Brain microvascular endothelial cell (primary cell): ENCODE results near the gene MRPL51.

Experiments used
- DNase-seq: peaks from one replicate; pipeline ENCODE4 v3.0.0-alpha.2; 2020
- H3K27ac ChIP-seq: fragments of 250-450 bp; sonication (Bioruptor Pico); 2 replicates; pipeline ENCODE4 v1.5.1; 2020; ENCODE audit warnings: mild to moderate bottlenecking, moderate library complexity
- H3K27me3 ChIP-seq: fragments of 250-450 bp; sonication (Bioruptor Pico); replicated peaks from 2 replicates; pipeline ENCODE4 v1.5.1; 2020; ENCODE audit warnings: mild to moderate bottlenecking
- H3K36me3 ChIP-seq: fragments of 250-450 bp; sonication (Bioruptor Pico); replicated peaks from 2 replicates; pipeline ENCODE4 v1.5.1; 2020; ENCODE audit warnings: mild to moderate bottlenecking
- H3K4me3 ChIP-seq: 2 replicates; pipeline ENCODE4 v1.5.1; 2011; ENCODE audit warnings: low read depth, mild to moderate bottlenecking, control low read depth, low read length, moderate library complexity
- CTCF ChIP-seq: IDR thresholded peaks from 2 replicates; pipeline ENCODE4 v1.5.1; 2011; ENCODE audit warnings: low read depth, mild to moderate bottlenecking, moderate library complexity, low read length, control low read depth, inconsistent platforms; ENCODE audit errors: missing control alignments
- in situ Hi-C: cut with HindIII; loops from 2 replicates; pipeline ENCODE4 v1.10.0; 2017; ENCODE audit warnings: low sequenced_read_pairs, low pct_ligation_motif_present

The MRPL51 gene

DNA sequence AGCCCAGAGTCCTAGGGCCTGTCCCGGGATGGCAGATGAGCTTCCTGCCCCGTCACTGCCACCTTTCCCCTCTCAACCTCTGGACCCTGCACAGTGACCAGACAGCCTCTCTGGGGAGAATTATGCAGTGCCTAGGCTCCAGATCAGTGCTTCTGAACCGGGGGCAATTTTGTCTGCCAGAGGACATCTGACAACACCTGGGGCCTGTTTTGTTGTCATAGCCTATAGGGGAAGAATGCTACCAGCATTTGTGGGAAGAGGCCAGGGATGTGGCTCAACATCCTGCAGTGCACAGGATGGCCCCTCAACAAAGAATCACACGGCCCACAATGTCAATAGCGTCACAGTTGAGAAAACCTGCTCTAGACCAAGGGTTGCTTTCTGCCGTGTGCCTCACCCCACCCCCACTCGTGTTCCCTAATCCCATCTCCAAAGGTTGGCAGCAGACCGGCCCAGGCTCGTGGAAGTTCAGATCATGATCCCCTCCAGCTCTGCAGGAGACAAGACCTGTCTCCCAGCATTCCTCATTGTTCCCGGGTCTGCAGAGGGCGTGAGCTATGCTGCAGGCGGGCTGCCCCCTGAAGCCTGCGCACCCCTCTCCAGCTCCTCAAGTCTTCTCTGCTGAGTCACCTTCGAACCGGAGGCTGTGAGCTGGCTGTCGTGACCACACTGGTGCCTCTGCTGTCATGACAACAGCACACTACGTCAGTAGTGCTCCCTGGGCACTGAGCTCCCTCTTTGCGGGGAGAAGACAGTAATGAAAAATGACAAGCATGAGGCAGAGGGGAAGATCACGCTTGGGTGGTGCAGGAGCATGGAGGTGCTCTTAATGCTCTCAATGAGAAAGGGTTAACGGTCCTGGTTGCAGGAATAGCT is 39.2 kb upstream of the MRPL51 start:
- in situ Hi-C loops, result no loop called here
- Histone ChIP-seq H3K4me3 (peak overlapping the region; percentile 99), H3K27ac (peak overlapping the region; percentile 92)

GRCh38 chr12:6530576-6531260 is 37.7 kb upstream of the MRPL51 start:
- Histone ChIP-seq H3K36me3 (peaks cover 52% of the 10 kb centered on the region), H3K27ac (no peak overlapping the region), H3K4me3 (no peak overlapping the region), H3K27me3 (no peaks in the 10 kb centered on the region)
- no peak for TF ChIP-seq CTCF
- in situ Hi-C loops, result no loop called here
- no peak for DNase-seq

More for the DNA sequence above, 39.2 kb upstream of the MRPL51 start:
- DNase-seq, result peak; percentile 99
- no peak for TF ChIP-seq CTCF
- no peaks in the 10 kb centered on the region for H3K27me3 ChIP-seq
- H3K36me3 ChIP-seq, result peaks cover 54% of the 10 kb centered on the region

DNA sequence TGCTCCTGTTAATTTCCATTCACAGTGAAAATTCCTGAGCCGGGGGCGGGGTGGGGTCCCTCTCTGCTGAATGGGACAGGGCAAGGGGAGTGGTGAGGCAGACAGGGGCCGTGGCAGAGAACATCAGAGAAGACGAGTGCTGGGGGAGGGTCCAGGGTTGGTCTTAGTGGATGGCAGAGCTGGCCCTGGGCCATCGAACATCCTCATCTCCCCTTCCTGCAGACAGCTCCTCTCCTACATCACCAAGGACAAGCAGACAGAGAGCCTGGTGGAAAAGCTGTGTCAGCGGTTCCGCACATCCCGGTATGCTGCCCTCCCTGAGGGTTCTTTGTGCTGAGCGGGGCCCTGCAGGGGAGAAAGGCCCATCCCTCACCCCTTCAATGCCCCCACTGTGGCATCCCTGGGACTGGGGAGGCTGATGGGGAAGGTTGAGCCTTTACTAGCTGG is 36.3 kb upstream of the MRPL51 start:
- in situ Hi-C loops, result no loop called here
- no peaks in the 10 kb centered on the region for H3K27me3 ChIP-seq
- H3K4me3 ChIP-seq, result no peak overlapping the region
- H3K27ac ChIP-seq, result no peak overlapping the region
- no peak for TF ChIP-seq CTCF
- peaks cover 53% of the 10 kb centered on the region for H3K36me3 ChIP-seq
- DNase-seq, result no peak

DNA sequence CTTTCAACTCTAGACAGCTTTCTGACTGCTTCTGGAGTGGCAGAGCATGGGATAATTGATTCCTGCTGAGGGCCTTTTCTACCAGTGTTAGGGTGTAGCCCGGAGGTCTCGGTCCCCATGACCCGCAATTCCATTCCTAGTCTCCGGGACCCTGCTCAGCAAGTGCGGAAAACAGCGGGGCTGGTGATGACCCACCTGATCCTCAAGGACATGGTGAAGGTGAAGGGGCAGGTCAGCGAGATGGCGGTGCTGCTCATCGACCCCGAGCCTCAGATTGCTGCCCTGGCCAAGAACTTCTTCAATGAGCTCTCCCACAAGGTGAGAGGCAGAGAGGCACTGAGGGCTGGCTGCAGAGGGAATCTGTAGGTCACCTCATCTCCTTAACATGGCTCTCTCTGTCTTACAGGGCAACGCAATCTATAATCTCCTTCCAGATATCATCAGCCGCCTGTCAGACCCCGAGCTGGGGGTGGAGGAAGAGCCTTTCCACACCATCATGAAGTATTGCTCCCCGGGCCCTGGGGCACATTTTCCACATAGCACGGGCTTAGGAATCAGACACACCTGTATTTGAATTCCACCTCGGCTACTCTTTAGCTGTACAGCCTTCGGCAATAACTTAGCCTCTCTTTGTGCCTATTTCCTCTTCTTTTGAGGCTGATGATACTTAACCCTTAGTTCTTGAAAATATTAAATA is 35.6 kb upstream of the MRPL51 start:
- DNase-seq, result no peak
- in situ Hi-C loops, result no loop called here
- Histone ChIP-seq H3K27me3 (no peaks in the 10 kb centered on the region), H3K27ac (no peak overlapping the region), H3K36me3 (peaks cover 58% of the 10 kb centered on the region), H3K4me3 (no peak overlapping the region)
- no peak for TF ChIP-seq CTCF

DNA sequence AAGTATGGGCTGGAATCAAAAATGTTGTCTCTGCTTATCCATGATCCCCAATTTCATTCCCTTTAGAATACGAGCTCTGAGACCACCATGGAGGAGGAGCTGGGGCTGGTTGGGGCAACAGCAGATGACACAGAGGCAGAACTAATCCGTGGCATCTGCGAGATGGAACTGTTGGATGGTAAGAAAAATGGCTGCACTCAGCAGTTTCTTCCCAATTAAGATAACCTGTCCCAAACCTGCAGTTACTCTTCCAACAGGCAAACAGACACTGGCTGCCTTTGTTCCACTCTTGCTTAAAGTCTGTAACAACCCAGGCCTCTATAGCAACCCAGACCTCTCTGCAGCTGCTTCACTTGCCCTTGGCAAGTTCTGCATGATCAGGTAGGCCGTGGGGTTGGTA is 34.6 kb upstream of the MRPL51 start:
- Histone ChIP-seq H3K36me3 (peaks cover 66% of the 10 kb centered on the region), H3K27ac (no peak overlapping the region), H3K27me3 (no peaks in the 10 kb centered on the region), H3K4me3 (no peak overlapping the region)
- in situ Hi-C loops, result no loop called here
- DNase-seq, result no peak
- TF ChIP-seq CTCF, result no peak
